GM12878 (cell line): ENCODE measurements around the gene CPT1C. TPM values are rescaled to one million over a fixed set of nuclear protein-coding genes. Genes with fewer than 3 reads are reported as not detected.

Experiments
- ATAC-seq: fragments of 200-7000 bp; cut with Tn5 transposase; 3 replicates; pipeline ENCODE4 v1.9.1; 2020; ENCODE audit warnings: mild to moderate bottlenecking, moderate library complexity
- BruUV-seq: library from RNA; stranded (reverse); fragments of 400-500 nt; replicated peaks from 2 replicates; lab custom pipeline; 2021; lab: Mats Ljungman, UMichigan
- CTCF ChIA-PET: fragments of 300-600 bp; sonication (Branson Sonifier 250); formaldehyde crosslinking; extraction: SDS; loops from one replicate; lab custom pipeline; 2021; ENCODE audit warnings: inconsistent platforms; lab: Yijun Ruan, JAX
- POLR2A ChIA-PET: fragments of 350-600 bp; formaldehyde crosslinking; extraction: SDS; loops from one replicate; lab custom pipeline; 2021; ENCODE audit warnings: inconsistent platforms; lab: Charles Lee
- RAD21 ChIA-PET: fragments of 300-600 bp; sonication (Branson Sonifier 250); formaldehyde crosslinking; loops from one replicate; lab custom pipeline; 2023; ENCODE audit warnings: antibody characterized with exemption; ENCODE audit not compliant: unreplicated experiment; lab: Charles Lee
- SMC1A ChIA-PET: fragments of 300-600 bp; sonication (Branson Sonifier 250); formaldehyde crosslinking; loops from one replicate; lab custom pipeline; 2023; ENCODE audit not compliant: unreplicated experiment, uncharacterized antibody; lab: Charles Lee
- DNase-seq: peaks from one replicate; pipeline ENCODE4 v3.0.0-alpha.2; 2011; ENCODE audit warnings: low read depth, low spot score
- FAIRE-seq: peaks from 3 replicates; lab custom pipeline; 2011; peaks lifted over from hg19 to GRCh38; lab: Jason Lieb, UNC
- H2AFZ ChIP-seq: 2 replicates; pipeline ENCODE4 v1.6.0; 2011; ENCODE audit warnings: low read depth, low read length, control low read depth; ENCODE audit not compliant: control insufficient read depth
- H3K27ac ChIP-seq: 2 replicates; pipeline ENCODE4 v1.5.1; 2011; ENCODE audit warnings: control low read depth; ENCODE audit not compliant: control insufficient read depth, insufficient read depth
- H3K27me3 ChIP-seq, 2 experiments: replicated peaks in 1 of 2; 2 replicates each; pipeline versions ENCODE4 v1.6.0 to v1.6.1; 2011; ENCODE audit warnings: low read length in 1 of 2; ENCODE audit not compliant: control insufficient read depth in 2 of 2, insufficient read depth in 2 of 2
- H3K36me3 ChIP-seq, 2 experiments: 2 replicates each; pipeline ENCODE4 v1.5.1; 2011; ENCODE audit warnings: low read length in 1 of 2; ENCODE audit not compliant: control insufficient read depth in 2 of 2, insufficient read depth in 2 of 2
- H3K4me1 ChIP-seq: 2 replicates; pipeline ENCODE4 v1.6.1; 2011; ENCODE audit warnings: mild to moderate bottlenecking, low read length, moderate library complexity, mixed read lengths; ENCODE audit not compliant: control insufficient read depth, insufficient read depth
- H3K4me2 ChIP-seq: 2 replicates; pipeline ENCODE4 v1.6.0; 2011; ENCODE audit warnings: control low read depth; ENCODE audit not compliant: control insufficient read depth, insufficient read depth
- H3K4me3 ChIP-seq: fragments of 200-600 bp; sonication (generic); 2 replicates; pipeline ENCODE4 v1.5.1; 2016
- H3K79me2 ChIP-seq: 2 replicates; pipeline ENCODE4 v1.6.0; 2011; ENCODE audit warnings: low read length; ENCODE audit not compliant: control insufficient read depth, insufficient read depth
- H3K9ac ChIP-seq: 2 replicates; pipeline ENCODE4 v1.8.0; 2011; ENCODE audit warnings: low read length, control low read depth, mixed read lengths; ENCODE audit not compliant: control insufficient read depth, insufficient read depth
- H3K9me3 ChIP-seq: replicated peaks from 3 replicates; pipeline ENCODE4 v1.5.1; 2011; ENCODE audit warnings: mild to moderate bottlenecking, low read length; ENCODE audit not compliant: control insufficient read depth, insufficient read depth
- H4K20me1 ChIP-seq: 2 replicates; pipeline ENCODE4 v1.6.0; 2011; ENCODE audit not compliant: control insufficient read depth, insufficient read depth
- E2F8 ChIP-seq: fragments of 450-650 bp; IDR thresholded peaks from 2 replicates; pipeline ENCODE4 v1.6.1; 2018; ENCODE audit warnings: mild to moderate bottlenecking, low read depth, moderate library complexity; ENCODE audit not compliant: partially characterized antibody
- IKZF1 ChIP-seq: fragments of 450-650 bp; conservative IDR thresholded peaks from 2 replicates; pipeline ENCODE4 v1.6.1; 2017; ENCODE audit warnings: antibody characterized with exemption, mild to moderate bottlenecking
- MLLT1 ChIP-seq: fragments of 450-650 bp; IDR thresholded peaks from 2 replicates; pipeline ENCODE4 v1.6.1; 2016; ENCODE audit warnings: mild to moderate bottlenecking
- MTA2 ChIP-seq: fragments of 450-650 bp; IDR thresholded peaks from 2 replicates; pipeline ENCODE4 v1.6.1; 2016; ENCODE audit warnings: low read depth, mild to moderate bottlenecking, moderate library complexity
- TARDBP ChIP-seq: IDR thresholded peaks from 2 replicates; pipeline ENCODE4 v1.6.1; 2016; ENCODE audit warnings: borderline replicate concordance
- ZNF384 ChIP-seq: IDR thresholded peaks from 2 replicates; pipeline ENCODE4 v1.6.1; 2012; ENCODE audit warnings: low read depth, mild to moderate bottlenecking, low read length, improper control_type of control experiment, borderline replicate concordance
- WGBS: methylation state at CpG from one replicate; pipeline ENCODE4 v1.1.6; 2016; ENCODE audit warnings: low lambda C conversion rate; ENCODE audit not compliant: insufficient replicate concordance, insufficient coverage; ENCODE audit errors: missing lambda C conversion rate; 5-methylcytosine and 5-hydroxymethylcytosine counted together
- in situ Hi-C: fragments of 300-500 bp; cut with MboI; formaldehyde crosslinking; loops from 9 replicates; pipeline ENCODE4 v1.14.3; 2018; ENCODE audit warnings: mixed read lengths
- intact Hi-C: fragments of 100-400 bp; cut with micrococcal nuclease; formaldehyde crosslinking; loops from one replicate; pipeline ENCODE4 v1.14.2; 2022; ENCODE audit not compliant: unreplicated experiment
- polyA plus RNA-seq, 11 experiments: library from polyadenylated mRNA; depleted of rRNA in 4 of 11; unstranded in 6 of 11; stranded (reverse) in 5 of 11; fragments of >200 nt; fragmentation: Nextera tagmentation in 4 of 11; fragmentation: Illumina TruSeq in 1 of 11; extraction: Ambion mirVana in 4 of 11; extraction: Trizol in 1 of 11; gene quantifications; 1 replicate in 1 of 11; 2 replicates in 10 of 11; pipeline versions ENCODE4 v1.2.1 to v1.2.3, GENCODE V29; 2011 to 2016; ENCODE audit warnings: inconsistent platforms in 2 of 11, missing spikeins in 2 of 11, low read depth in 1 of 11
- total RNA-seq, 4 experiments: library from RNA; depleted of rRNA in 3 of 4; stranded (reverse); fragments of >200 nt in 3 of 4; fragmentation: Illumina TruSeq in 1 of 4; extraction: Trizol in 1 of 4; gene quantifications; 2 replicates each; pipeline versions ENCODE4 v1.2.1 to v1.2.3, GENCODE V29; 2013 to 2021
- TF ChIP-seq, protein P1 (sequence below): fragments of 450-650 bp; conservative IDR thresholded peaks from 2 replicates; pipeline ENCODE4 v1.6.1; 2017; ENCODE audit warnings: mild to moderate bottlenecking, moderate library complexity

CPT1C gene
- total and polyA plus RNA-seq, 10 of the 15 experiments (the other 5 are each of a cell fraction or from before 2014, with no cell fraction given): 0.04 to 0.56 (median 0.21) TPM; not detected in 3

GRCh38 chr19:49704888-49705642, 14.1 kb downstream of the CPT1C start:
- WGBS: 50% methylated on average over 22 of the region's 22 CpGs
- no peak overlapping the region for H2AFZ ChIP-seq
- no peaks in the 10 kb centered on the region for H3K36me3 ChIP-seq
- no peak for DNase-seq
- H3K4me3 ChIP-seq: no peak overlapping the region
- no peak overlapping the region for H3K27ac ChIP-seq
- H3K4me1 ChIP-seq: no peaks in the 10 kb centered on the region
- intact Hi-C loops: no loop called here
- no peak overlapping the region for H3K4me2 ChIP-seq
- H3K9me3 ChIP-seq: no peaks in the 10 kb centered on the region
- ChIA-PET POLR2A (no interaction called here), CTCF (interaction anchor here (1.4 kb wide), 1 partner anchor 13 kb away, joined by 6 read pairs; no protein-coding TSS in a partner anchor), RAD21 (no interaction called here), SMC1A (no interaction called here)
- H4K20me1 ChIP-seq: no peaks in the 10 kb centered on the region
- H3K27me3 ChIP-seq: no peaks in the 10 kb centered on the region
- TF ChIP-seq MTA2 (no peak), ZNF384 (no peak), IKZF1 (no peak), E2F8 (no peak), TARDBP (no peak), MLLT1 (no peak)
- TF ChIP-seq, protein P1, sequence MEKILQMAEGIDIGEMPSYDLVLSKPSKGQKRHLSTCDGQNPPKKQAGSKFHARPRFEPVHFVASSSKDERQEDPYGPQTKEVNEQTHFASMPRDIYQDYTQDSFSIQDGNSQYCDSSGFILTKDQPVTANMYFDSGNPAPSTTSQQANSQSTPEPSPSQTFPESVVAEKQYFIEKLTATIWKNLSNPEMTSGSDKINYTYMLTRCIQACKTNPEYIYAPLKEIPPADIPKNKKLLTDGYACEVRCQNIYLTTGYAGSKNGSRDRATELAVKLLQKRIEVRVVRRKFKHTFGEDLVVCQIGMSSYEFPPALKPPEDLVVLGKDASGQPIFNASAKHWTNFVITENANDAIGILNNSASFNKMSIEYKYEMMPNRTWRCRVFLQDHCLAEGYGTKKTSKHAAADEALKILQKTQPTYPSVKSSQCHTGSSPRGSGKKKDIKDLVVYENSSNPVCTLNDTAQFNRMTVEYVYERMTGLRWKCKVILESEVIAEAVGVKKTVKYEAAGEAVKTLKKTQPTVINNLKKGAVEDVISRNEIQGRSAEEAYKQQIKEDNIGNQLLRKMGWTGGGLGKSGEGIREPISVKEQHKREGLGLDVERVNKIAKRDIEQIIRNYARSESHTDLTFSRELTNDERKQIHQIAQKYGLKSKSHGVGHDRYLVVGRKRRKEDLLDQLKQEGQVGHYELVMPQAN: no peak
- FAIRE-seq: no peak
- no peak overlapping the region for H3K9ac ChIP-seq
- no TSS peak for BruUV-seq
- in situ Hi-C loops: no loop called here
- H3K79me2 ChIP-seq: no peaks in the 10 kb centered on the region
- no peak for ATAC-seq
